HepG2 (cell line): Measurements from ENCODE around the gene HSD11B2. TPM values are rescaled to one million over a fixed set of nuclear protein-coding genes. Genes with fewer than 3 reads are reported as not detected.

Experiments
- BCL6 ChIP-seq: IDR thresholded peaks from 2 replicates; pipeline ENCODE4 v1.6.1; 2016; ENCODE audit warnings: missing genetic modification reagents, missing compliant biosample characterization
- HMGXB4 ChIP-seq, 2 experiments: sonication (generic) in 1 of 2; formaldehyde crosslinking in 1 of 2; IDR thresholded peaks; 2 replicates each; pipeline versions ENCODE4 v1.4.0 to v1.6.1; 2018 to 2020; ENCODE audit warnings: missing genetic modification reagents in 2 of 2, borderline replicate concordance in 1 of 2, low read depth in 1 of 2, mild to moderate bottlenecking in 1 of 2, missing biosample characterization in 1 of 2
- MAZ ChIP-seq, 2 experiments: sonication (generic) in 1 of 2; formaldehyde crosslinking in 1 of 2; IDR thresholded peaks; 2 replicates each; pipeline versions ENCODE4 v1.5.0 to v1.6.1; 2012 to 2020; ENCODE audit warnings: low read depth in 2 of 2, mild to moderate bottlenecking in 2 of 2, borderline replicate concordance in 1 of 2, improper control_type of control experiment in 1 of 2, low read length in 1 of 2, missing genetic modification reagents in 1 of 2, moderate library complexity in 1 of 2
- PITX1 ChIP-seq: sonication (generic); formaldehyde crosslinking; IDR thresholded peaks from 2 replicates; pipeline ENCODE4 v1.5.1; 2020; ENCODE audit warnings: mild to moderate bottlenecking, missing genetic modification reagents
- RNF219 ChIP-seq: sonication (generic); formaldehyde crosslinking; IDR thresholded peaks from 2 replicates; pipeline ENCODE4 v1.5.0; 2020; ENCODE audit warnings: mild to moderate bottlenecking, missing genetic modification reagents
- ZNF17 ChIP-seq: sonication (generic); formaldehyde crosslinking; IDR thresholded peaks from 2 replicates; pipeline ENCODE4 v1.5.0; 2020; ENCODE audit warnings: mild to moderate bottlenecking, missing genetic modification reagents
- ZNF501 ChIP-seq: sonication (generic); formaldehyde crosslinking; IDR thresholded peaks from 2 replicates; pipeline ENCODE4 v1.5.1; 2020; ENCODE audit warnings: mild to moderate bottlenecking, moderate library complexity, missing genetic modification reagents
- ZNF674 ChIP-seq: sonication (generic); formaldehyde crosslinking; IDR thresholded peaks from 2 replicates; pipeline ENCODE4 v1.5.0; 2020; ENCODE audit warnings: low read depth, mild to moderate bottlenecking, missing genetic modification reagents
- ZSCAN31 ChIP-seq: sonication (generic); formaldehyde crosslinking; IDR thresholded peaks from 2 replicates; pipeline ENCODE4 v1.5.0; 2020; ENCODE audit warnings: low read depth, mild to moderate bottlenecking, missing genetic modification reagents
- polyA plus RNA-seq, 8 experiments: library from polyadenylated mRNA; depleted of rRNA in 3 of 8; stranded (reverse) in 7 of 8; unstranded in 1 of 8; fragments of >200 nt; fragmentation: Illumina TruSeq in 4 of 8; extraction: Trizol in 4 of 8; gene quantifications; 2 replicates each; pipeline versions ENCODE4 v1.2.1 to v1.2.3, GENCODE V29; 2011 to 2016; ENCODE audit warnings: low read depth in 4 of 8, missing spikeins in 1 of 8, mixed read lengths in 1 of 8; ENCODE audit not compliant: insufficient read depth in 1 of 8
- total RNA-seq, 5 experiments: library from RNA; depleted of rRNA; stranded (reverse); fragments of >200 nt; fragmentation: Illumina TruSeq; extraction: Trizol; gene quantifications; 2 replicates each; pipeline ENCODE4 v1.2.3, GENCODE V29; 2016; ENCODE audit warnings: low read depth in 1 of 5
- TF ChIP-seq, protein P1 (sequence below): sonication (generic); formaldehyde crosslinking; IDR thresholded peaks from one replicate; pipeline ENCODE4 v1.5.1; 2020; ENCODE audit warnings: mild to moderate bottlenecking, missing genetic modification reagents; ENCODE audit errors: not compliant biosample characterization
- TF ChIP-seq, protein P2 (sequence below), 2 experiments: IDR thresholded peaks; 2 replicates each; pipeline ENCODE4 v1.6.1; 2011 to 2012; ENCODE audit warnings: low read length in 2 of 2, borderline replicate concordance in 1 of 2, low read depth in 1 of 2, mild to moderate bottlenecking in 1 of 2, moderate library complexity in 1 of 2

The HSD11B2 gene
- total and polyA plus RNA-seq, 2 of the 13 experiments (the other 11 are each of a cell fraction or from before 2014, with no cell fraction given), result 8.9 to 13.6 TPM

GRCh38 chr16:67428146-67428731, 2.7 kb upstream of the HSD11B2 start (continued):
- peak; percentile 36; the same call in 1 of the 2 replicates for TF ChIP-seq ZNF501
- TF ChIP-seq PITX1, result no peak
- no peak for TF ChIP-seq RNF219 (CRISPR knock-in tag)
- TF ChIP-seq ZSCAN31 (CRISPR knock-in tag), result no peak
- TF ChIP-seq BCL6, result 0 out of 2 replicates have a peak, but pooled peaks have one; percentile 35
- TF ChIP-seq ZNF674 (CRISPR knock-in tag), result no peak
- no peak for TF ChIP-seq MAZ (IDR thresholded peaks at IDR 0.05; ENCODE audit: borderline replicate concordance, low read depth, low read length)
- peak; percentile 32; the same call in 1 of the 2 replicates for TF ChIP-seq MAZ (CRISPR knock-in tag; IDR thresholded peaks at IDR 0.05; ENCODE audit: low read depth)
- TF ChIP-seq, protein P1, sequence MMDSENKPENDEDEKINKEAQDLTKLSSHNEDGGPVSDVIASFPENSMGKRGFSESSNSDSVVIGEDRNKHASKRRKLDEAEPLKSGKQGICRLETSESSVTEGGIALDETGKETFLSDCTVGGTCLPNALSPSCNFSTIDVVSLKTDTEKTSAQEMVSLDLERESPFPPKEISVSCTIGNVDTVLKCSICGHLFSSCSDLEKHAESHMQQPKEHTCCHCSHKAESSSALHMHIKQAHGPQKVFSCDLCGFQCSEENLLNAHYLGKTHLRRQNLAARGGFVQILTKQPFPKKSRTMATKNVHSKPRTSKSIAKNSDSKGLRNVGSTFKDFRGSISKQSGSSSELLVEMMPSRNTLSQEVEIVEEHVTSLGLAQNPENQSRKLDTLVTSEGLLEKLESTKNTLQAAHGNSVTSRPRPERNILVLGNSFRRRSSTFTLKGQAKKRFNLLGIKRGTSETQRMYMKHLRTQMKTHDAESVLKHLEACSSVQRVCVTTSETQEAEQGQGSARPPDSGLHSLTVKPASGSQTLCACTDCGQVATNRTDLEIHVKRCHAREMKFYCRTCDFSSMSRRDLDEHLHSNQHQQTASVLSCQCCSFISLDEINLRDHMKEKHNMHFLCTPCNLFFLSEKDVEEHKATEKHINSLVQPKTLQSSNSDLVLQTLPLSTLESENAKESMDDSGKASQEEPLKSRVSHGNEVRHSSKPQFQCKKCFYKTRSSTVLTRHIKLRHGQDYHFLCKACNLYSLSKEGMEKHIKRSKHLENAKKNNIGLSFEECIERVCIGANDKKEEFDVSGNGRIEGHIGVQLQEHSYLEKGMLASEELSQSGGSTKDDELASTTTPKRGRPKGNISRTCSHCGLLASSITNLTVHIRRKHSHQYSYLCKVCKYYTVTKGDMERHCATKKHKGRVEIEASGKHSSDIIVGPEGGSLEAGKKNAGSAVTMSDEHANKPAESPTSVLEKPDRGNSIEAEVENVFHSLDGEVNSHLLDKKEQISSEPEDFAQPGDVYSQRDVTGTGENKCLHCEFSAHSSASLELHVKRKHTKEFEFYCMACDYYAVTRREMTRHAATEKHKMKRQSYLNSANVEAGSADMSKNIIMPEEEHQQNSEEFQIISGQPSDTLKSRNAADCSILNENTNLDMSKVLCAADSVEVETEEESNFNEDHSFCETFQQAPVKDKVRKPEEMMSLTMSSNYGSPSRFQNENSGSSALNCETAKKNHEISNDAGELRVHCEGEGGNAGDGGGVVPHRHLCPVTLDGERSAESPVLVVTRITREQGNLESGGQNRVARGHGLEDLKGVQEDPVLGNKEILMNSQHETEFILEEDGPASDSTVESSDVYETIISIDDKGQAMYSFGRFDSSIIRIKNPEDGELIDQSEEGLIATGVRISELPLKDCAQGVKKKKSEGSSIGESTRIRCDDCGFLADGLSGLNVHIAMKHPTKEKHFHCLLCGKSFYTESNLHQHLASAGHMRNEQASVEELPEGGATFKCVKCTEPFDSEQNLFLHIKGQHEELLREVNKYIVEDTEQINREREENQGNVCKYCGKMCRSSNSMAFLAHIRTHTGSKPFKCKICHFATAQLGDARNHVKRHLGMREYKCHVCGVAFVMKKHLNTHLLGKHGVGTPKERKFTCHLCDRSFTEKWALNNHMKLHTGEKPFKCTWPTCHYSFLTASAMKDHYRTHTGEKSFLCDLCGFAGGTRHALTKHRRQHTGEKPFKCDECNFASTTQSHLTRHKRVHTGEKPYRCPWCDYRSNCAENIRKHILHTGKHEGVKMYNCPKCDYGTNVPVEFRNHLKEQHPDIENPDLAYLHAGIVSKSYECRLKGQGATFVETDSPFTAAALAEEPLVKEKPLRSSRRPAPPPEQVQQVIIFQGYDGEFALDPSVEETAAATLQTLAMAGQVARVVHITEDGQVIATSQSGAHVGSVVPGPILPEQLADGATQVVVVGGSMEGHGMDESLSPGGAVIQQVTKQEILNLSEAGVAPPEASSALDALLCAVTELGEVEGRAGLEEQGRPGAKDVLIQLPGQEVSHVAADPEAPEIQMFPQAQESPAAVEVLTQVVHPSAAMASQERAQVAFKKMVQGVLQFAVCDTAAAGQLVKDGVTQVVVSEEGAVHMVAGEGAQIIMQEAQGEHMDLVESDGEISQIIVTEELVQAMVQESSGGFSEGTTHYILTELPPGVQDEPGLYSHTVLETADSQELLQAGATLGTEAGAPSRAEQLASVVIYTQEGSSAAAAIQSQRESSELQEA (CRISPR knock-in tag), result peak; percentile 53
- TF ChIP-seq, protein P2, sequence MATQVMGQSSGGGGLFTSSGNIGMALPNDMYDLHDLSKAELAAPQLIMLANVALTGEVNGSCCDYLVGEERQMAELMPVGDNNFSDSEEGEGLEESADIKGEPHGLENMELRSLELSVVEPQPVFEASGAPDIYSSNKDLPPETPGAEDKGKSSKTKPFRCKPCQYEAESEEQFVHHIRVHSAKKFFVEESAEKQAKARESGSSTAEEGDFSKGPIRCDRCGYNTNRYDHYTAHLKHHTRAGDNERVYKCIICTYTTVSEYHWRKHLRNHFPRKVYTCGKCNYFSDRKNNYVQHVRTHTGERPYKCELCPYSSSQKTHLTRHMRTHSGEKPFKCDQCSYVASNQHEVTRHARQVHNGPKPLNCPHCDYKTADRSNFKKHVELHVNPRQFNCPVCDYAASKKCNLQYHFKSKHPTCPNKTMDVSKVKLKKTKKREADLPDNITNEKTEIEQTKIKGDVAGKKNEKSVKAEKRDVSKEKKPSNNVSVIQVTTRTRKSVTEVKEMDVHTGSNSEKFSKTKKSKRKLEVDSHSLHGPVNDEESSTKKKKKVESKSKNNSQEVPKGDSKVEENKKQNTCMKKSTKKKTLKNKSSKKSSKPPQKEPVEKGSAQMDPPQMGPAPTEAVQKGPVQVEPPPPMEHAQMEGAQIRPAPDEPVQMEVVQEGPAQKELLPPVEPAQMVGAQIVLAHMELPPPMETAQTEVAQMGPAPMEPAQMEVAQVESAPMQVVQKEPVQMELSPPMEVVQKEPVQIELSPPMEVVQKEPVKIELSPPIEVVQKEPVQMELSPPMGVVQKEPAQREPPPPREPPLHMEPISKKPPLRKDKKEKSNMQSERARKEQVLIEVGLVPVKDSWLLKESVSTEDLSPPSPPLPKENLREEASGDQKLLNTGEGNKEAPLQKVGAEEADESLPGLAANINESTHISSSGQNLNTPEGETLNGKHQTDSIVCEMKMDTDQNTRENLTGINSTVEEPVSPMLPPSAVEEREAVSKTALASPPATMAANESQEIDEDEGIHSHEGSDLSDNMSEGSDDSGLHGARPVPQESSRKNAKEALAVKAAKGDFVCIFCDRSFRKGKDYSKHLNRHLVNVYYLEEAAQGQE (IDR thresholded peaks at IDR 0.05; ENCODE audit: borderline replicate concordance in 1 of 2, low read depth in 1 of 2, low read length in 2 of 2), result no peak
- peak; percentile 67 to 76; a peak in 2 of 4 replicates for TF ChIP-seq HMGXB4 (CRISPR knock-in tag; IDR thresholded peaks at IDR 0.05; ENCODE audit: borderline replicate concordance in 1 of 2, low read depth in 1 of 2)
- TF ChIP-seq ZNF17 (CRISPR knock-in tag), result no peak
